Measurements from ENCODE around the gene SLC25A44.
"Not testable (repeated sequence)": the region's sequence is repeated elsewhere in the genome, so short reads cannot be mapped to it uniquely, and the experiment has no call there.

The SLC25A44 gene

DNA sequence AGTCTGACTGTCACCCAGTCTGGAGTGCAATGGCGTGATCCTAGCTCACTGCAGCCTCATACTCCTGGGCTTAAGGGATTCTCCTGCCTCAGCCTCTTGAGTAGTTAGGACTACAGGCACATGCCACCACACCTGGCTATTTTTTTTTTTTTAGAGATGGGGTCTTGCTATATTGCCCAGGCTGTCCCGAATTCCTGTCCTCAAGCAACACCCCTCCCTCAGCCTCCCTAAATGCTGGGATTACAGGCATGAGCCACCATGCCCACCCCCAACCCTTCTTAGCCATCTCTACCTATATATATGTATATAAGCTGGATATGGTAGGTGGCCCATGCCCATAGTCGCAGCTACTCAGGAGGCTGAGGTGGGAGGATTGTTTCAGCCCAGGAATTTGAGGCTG lies 13.4 kb upstream of the SLC25A44 start:
- TF ChIP-seq, protein P1, sequence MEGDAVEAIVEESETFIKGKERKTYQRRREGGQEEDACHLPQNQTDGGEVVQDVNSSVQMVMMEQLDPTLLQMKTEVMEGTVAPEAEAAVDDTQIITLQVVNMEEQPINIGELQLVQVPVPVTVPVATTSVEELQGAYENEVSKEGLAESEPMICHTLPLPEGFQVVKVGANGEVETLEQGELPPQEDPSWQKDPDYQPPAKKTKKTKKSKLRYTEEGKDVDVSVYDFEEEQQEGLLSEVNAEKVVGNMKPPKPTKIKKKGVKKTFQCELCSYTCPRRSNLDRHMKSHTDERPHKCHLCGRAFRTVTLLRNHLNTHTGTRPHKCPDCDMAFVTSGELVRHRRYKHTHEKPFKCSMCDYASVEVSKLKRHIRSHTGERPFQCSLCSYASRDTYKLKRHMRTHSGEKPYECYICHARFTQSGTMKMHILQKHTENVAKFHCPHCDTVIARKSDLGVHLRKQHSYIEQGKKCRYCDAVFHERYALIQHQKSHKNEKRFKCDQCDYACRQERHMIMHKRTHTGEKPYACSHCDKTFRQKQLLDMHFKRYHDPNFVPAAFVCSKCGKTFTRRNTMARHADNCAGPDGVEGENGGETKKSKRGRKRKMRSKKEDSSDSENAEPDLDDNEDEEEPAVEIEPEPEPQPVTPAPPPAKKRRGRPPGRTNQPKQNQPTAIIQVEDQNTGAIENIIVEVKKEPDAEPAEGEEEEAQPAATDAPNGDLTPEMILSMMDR (IDR thresholded peaks at IDR 0.05; ENCODE audit: poor library complexity, severe bottlenecking) = no peak
- H3K9me3 ChIP-seq (ENCODE audit: severe bottlenecking) = no peaks in the 10 kb centered on the region
- no peak for DNase-seq (ENCODE audit: low spot score)
- no peak for ATAC-seq (ENCODE audit: low read depth)
- no peaks in the 10 kb centered on the region for H3K27me3 ChIP-seq (ENCODE audit: insufficient read depth, poor library complexity, severe bottlenecking)
- no peaks in the 10 kb centered on the region for H3K36me3 ChIP-seq (ENCODE audit: low read depth)
- no peaks in the 10 kb centered on the region for H3K4me1 ChIP-seq (ENCODE audit: insufficient read depth, poor library complexity, severe bottlenecking)
- H3K27ac ChIP-seq (ENCODE audit: poor library complexity, severe bottlenecking) = no peak overlapping the region
- H3K4me3 ChIP-seq (ENCODE audit: severe bottlenecking) = no peak overlapping the region

DNA sequence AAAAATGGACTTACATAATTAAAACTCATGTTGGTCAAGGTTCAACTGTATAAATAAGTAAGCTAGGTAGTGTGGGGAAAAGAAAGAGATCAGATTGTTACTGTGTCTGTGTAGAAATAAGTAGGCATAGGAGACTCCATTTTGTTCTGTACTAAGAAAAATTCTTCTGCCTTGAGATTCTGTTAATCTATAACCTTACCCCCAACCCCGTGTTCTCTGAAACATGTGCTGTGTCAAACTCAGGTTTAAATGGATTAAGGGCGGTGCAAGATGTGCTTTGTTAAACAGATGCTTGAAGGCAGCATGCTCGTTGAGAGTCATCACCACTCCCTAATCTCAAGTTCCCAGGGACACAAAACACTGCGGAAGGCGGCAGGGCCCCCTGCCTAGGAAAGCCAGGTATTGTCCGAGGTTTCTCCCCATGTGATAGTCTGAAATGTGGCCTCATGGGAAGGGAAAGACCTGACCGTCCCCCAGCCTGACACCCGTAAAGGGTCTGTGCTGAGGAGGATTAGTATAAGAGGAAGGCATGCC lies 12.4 kb upstream of the SLC25A44 start:
- not testable (repeated sequence) for H3K4me1 ChIP-seq (ENCODE audit: insufficient read depth, poor library complexity, severe bottlenecking); DNase-seq (ENCODE audit: low spot score); H3K9me3 ChIP-seq (ENCODE audit: severe bottlenecking); H3K36me3 ChIP-seq (ENCODE audit: low read depth); H3K27ac ChIP-seq (ENCODE audit: poor library complexity, severe bottlenecking); H3K27me3 ChIP-seq (ENCODE audit: insufficient read depth, poor library complexity, severe bottlenecking); H3K4me3 ChIP-seq (ENCODE audit: severe bottlenecking); ATAC-seq (ENCODE audit: low read depth)

DNA sequence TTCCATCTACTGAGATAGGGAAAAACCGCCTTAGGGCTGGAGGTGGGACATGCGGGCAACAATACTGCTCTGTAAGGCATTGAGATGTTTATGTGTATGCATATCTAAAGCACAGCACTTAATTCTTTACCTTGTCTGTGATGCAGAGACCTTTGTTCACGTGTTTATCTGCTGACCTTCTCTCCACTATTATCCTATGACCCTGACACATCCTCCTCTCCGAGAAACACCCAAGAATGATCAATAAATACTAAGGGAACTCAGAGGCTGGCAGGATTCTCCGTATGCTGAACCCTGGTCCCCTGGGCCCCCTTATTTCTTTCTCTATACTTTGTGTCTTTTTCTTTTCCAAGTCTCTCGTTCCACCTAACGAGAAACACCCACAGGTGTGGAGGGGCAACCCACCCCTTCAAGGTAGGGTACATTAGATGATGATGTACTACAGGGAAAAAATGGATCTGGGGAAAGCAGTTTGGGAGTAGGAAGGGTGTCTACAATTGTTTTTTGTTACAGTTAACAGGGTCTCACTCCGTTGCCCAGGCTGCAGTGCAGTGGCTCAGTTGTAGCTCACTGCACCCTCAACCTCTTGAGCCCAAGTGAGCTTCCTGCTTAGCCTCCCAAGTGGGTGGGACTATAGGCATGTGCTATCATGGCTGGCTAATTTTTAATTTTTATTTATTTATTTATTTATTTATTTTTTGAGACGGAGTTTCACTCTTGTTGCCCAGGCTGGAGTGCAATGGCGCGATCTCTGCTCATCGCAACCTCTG lies 11.7 kb upstream of the SLC25A44 start:
- H3K36me3 ChIP-seq (ENCODE audit: low read depth); H3K27ac ChIP-seq (ENCODE audit: poor library complexity, severe bottlenecking); H3K4me1 ChIP-seq (ENCODE audit: insufficient read depth, poor library complexity, severe bottlenecking); ATAC-seq (ENCODE audit: low read depth); H3K27me3 ChIP-seq (ENCODE audit: insufficient read depth, poor library complexity, severe bottlenecking); H3K4me3 ChIP-seq (ENCODE audit: severe bottlenecking); DNase-seq (ENCODE audit: low spot score); H3K9me3 ChIP-seq (ENCODE audit: severe bottlenecking): not testable (repeated sequence)

DNA sequence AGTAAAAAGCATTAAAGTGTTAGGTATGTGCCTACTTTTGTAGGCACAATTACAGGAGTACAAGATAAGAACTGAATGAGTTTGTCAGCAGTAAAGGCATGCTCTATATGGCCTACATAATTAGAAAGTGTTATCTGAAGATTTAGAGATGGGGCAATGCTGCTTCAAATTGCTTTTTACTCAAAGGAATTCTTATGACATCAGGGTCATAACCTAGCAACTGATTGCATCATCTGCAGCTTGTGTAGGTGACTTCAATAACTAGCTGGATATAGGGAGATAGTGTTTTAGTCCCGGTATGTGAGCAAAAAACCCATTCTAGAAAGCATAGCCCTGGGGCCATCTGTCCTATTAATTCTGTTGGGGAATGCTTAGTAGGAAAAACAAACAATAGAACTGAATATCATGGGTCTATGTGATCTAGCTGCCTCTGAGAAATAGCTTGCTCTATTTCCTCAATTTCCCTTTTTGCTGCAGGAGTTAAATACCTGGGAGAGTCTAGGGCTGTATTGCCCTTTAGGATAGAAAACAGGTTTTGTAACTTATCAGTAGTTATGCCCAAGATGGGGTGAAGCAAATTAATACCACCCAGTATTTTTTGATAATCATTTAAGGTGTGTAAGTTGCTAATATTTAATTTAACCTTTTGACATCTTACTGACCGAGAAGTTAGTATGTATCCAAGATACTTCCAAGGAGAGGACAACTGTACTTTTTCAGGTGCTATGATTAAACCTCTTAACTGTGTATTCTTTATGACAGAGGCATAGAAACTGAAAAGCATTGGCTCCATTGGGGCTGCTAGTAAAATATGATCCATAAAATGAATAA lies 7.3 kb upstream of the SLC25A44 start:
- not testable (repeated sequence) for H3K36me3 ChIP-seq (ENCODE audit: low read depth); H3K4me3 ChIP-seq (ENCODE audit: severe bottlenecking); H3K9me3 ChIP-seq (ENCODE audit: severe bottlenecking); H3K4me1 ChIP-seq (ENCODE audit: insufficient read depth, poor library complexity, severe bottlenecking); DNase-seq (ENCODE audit: low spot score); ATAC-seq (ENCODE audit: low read depth); H3K27me3 ChIP-seq (ENCODE audit: insufficient read depth, poor library complexity, severe bottlenecking); H3K27ac ChIP-seq (ENCODE audit: poor library complexity, severe bottlenecking)

GRCh38 chr1:156190265-156190664 lies 3.6 kb upstream of the SLC25A44 start:
- not testable (repeated sequence) for H3K4me1 ChIP-seq (ENCODE audit: insufficient read depth, poor library complexity, severe bottlenecking); H3K27ac ChIP-seq (ENCODE audit: poor library complexity, severe bottlenecking); DNase-seq (ENCODE audit: low spot score); ATAC-seq (ENCODE audit: low read depth); H3K9me3 ChIP-seq (ENCODE audit: severe bottlenecking); H3K36me3 ChIP-seq (ENCODE audit: low read depth); H3K27me3 ChIP-seq (ENCODE audit: insufficient read depth, poor library complexity, severe bottlenecking); H3K4me3 ChIP-seq (ENCODE audit: severe bottlenecking)

- peaks cover 4% of the 10 kb centered on the region for H3K4me1 ChIP-seq (ENCODE audit: insufficient read depth, poor library complexity, severe bottlenecking)
- TF ChIP-seq, protein P1 (IDR thresholded peaks at IDR 0.05; ENCODE audit: poor library complexity, severe bottlenecking) = no peak
Measured at GRCh38 chr1:156191292-156191964, 2.5 kb upstream of the SLC25A44 start.

More at GRCh38 chr1:156191292-156191964, 2.5 kb upstream of the SLC25A44 start:
- Histone ChIP-seq H3K27me3 (ENCODE audit: insufficient read depth, poor library complexity, severe bottlenecking) (no peaks in the 10 kb centered on the region), H3K27ac (ENCODE audit: poor library complexity, severe bottlenecking) (no peak overlapping the region), H3K4me3 (ENCODE audit: severe bottlenecking) (no peak overlapping the region), H3K36me3 (ENCODE audit: low read depth) (peaks cover 7% of the 10 kb centered on the region; the same call in 1 of the 2 replicates), H3K9me3 (ENCODE audit: severe bottlenecking) (no peaks in the 10 kb centered on the region)
- ATAC-seq (ENCODE audit: low read depth) = no peak
- DNase-seq (ENCODE audit: low spot score) = no peak
